ENCODE results near the gene EGF. TPM values are rescaled to one million over a fixed set of nuclear protein-coding genes. Genes with fewer than 3 reads are reported as not detected.

Gene EGF
- polyA plus RNA-seq, 3 donors from 2014 or later, result 0.11 TPM; not detected in 2

DNA sequence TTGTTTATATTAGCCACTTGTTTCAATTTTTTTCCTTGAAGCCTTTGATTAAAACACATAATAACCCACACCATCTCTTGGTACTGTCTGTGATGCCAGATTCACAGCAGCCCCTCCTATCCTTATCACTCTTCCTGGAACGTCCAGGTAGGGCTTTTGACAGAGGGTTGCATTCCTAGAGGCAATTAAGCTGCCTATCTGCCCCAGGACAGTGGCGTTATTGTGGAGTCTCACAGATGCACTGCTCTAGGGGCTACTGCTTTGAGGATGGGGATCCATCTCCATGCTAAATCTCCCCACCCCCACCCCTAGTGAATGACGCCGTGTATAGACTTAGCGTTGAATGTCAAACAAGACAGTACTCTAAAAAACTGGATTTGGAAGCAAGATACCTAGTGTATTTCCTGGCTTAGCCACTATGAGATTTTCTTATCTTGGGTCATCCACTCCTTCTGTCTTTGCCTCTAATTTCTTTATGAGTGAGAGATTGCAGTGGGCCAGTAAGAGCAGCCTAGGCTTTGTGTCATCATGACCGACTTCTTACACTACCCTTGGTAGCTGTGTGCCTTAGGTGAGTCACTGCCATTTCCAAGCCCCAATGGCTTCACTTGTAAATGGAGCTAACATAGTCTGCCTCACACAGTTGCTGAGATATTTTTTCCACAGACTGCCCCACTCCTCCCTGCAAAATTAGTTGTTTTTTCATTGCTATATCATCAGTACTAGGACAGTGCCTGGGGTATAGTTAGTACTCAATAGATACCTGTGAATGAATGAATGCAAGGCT lies 90.9 kb downstream of the EGF start:
- H3K4me1 Mint-ChIP-seq, result peaks cover 0 to 6% of the 10 kb centered on the region in 2 donors
- peaks cover 2 to 6% (median 5%) of the 10 kb centered on the region in 3 donors for H3K27me3 Mint-ChIP-seq (ENCODE audit: low read depth in 3 of 3)
- H3K9me3 Mint-ChIP-seq, result no peaks in the 10 kb centered on the region
- H3K36me3 Mint-ChIP-seq, result no peaks in the 10 kb centered on the region
- H3K27ac Mint-ChIP-seq, result no peak overlapping the region
- no peak overlapping the region for H3K4me3 Mint-ChIP-seq
- DNase-seq, result no peak

DNA sequence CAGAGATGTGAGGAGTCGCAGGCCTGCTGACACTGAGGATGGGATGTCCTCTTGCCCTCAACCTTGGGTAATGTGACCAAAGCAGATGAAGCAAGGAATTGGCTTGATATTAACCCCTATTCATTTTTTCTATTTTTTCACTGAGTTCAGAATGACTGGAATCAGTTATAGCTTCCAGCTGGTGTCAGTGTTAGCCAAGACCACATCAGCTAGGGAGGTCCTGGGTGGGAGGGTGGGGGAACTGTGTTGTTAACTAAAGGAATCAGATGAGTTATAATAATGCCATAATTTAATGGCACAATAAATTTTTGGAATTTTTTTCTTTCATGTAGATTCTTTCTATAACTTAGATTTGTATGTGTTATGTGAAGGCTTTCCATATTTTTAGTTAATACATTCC lies 91.9 kb downstream of the EGF start:
- Mint-ChIP-seq H3K9me3 (no peaks in the 10 kb centered on the region), H3K27me3 (ENCODE audit: low read depth in 3 of 3) (peaks cover 2 to 4% (median 2%) of the 10 kb centered on the region in 3 donors), H3K4me3 (no peak overlapping the region), H3K4me1 (peaks cover 0 to 6% of the 10 kb centered on the region in 2 donors), H3K36me3 (no peaks in the 10 kb centered on the region), H3K27ac (no peak overlapping the region)
- DNase-seq, result no peak

GRCh38 chr4:110005461-110006056 lies 92.9 kb downstream of the EGF start:
- Mint-ChIP-seq H3K36me3 (no peaks in the 10 kb centered on the region), H3K27ac (no peak overlapping the region), H3K4me3 (no peak overlapping the region), H3K27me3 (ENCODE audit: low read depth in 3 of 3) (peaks cover 0 to 2% (median 2%) of the 10 kb centered on the region in 3 donors), H3K4me1 (peaks cover 0 to 6% of the 10 kb centered on the region in 2 donors), H3K9me3 (no peaks in the 10 kb centered on the region)
- peak; percentile 39 to 58 (median 51) for DNase-seq

DNA sequence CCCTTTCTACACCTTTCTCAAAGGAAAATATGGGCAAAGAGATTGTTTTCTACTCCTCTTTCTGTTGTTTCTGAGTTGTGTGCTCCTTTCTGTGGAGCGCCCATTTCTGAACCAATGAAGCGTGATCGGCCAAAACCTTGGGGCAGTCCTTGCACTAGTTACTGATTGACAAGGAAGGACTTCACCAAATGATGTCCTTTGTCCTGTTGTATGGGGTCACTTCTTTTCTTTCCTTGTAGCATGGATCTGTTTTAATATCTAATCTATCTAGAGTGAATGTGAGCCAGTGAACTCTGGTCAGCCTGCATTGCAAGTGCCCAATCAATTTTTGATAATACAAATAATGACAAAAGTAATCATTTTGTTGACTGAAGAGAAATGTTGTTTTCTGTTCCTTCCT lies 94.5 kb downstream of the EGF start:
- Mint-ChIP-seq H3K27ac (no peak overlapping the region), H3K4me3 (no peak overlapping the region)

DNA sequence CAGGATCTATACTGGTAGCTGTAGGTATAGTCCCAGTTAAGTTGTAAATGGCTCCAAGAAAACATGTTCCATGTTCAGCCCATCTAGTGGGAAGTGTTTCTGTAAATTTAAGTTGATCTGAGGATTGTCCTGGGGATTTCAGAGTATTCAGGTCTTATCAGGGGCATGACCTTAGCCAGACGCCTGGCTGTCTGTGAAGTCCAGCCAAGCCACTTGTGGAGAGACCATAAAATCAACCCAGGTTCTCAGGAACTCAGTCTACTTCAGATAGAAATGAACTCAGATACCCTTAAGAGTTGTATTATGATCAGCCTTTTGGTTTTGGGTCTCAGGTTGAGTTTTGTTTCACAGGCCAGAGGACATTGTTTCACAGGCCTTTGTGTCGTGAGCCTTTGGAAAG lies 95.9 kb downstream of the EGF start:
- no peaks in the 10 kb centered on the region for H3K36me3 Mint-ChIP-seq
- H3K27ac Mint-ChIP-seq, result no peak overlapping the region
- no peaks in the 10 kb centered on the region for H3K9me3 Mint-ChIP-seq
- no peak for DNase-seq
- no peak overlapping the region for H3K4me3 Mint-ChIP-seq
- peaks cover 0 to 6% of the 10 kb centered on the region in 2 donors for H3K4me1 Mint-ChIP-seq
- H3K27me3 Mint-ChIP-seq (ENCODE audit: low read depth in 3 of 3), result peaks cover 0 to 2% (median 0%) of the 10 kb centered on the region in 3 donors

More for the DNA sequence above, 94.5 kb downstream of the EGF start:
- peaks cover 0 to 2% (median 2%) of the 10 kb centered on the region in 3 donors for H3K27me3 Mint-ChIP-seq (ENCODE audit: low read depth in 3 of 3)
- H3K9me3 Mint-ChIP-seq, result no peaks in the 10 kb centered on the region
- no peaks in the 10 kb centered on the region for H3K36me3 Mint-ChIP-seq
- no peak for DNase-seq
- peaks cover 0 to 6% of the 10 kb centered on the region in 2 donors for H3K4me1 Mint-ChIP-seq

GRCh38 chr4:110009550-110009949 lies 96.9 kb downstream of the EGF start:
- H3K36me3 Mint-ChIP-seq, result no peaks in the 10 kb centered on the region
- H3K4me3 Mint-ChIP-seq, result no peak overlapping the region
- DNase-seq, result no peak
- no peaks in the 10 kb centered on the region for H3K9me3 Mint-ChIP-seq
- peaks cover 0 to 6% of the 10 kb centered on the region in 2 donors for H3K4me1 Mint-ChIP-seq
- peak overlapping the region in 1 of 6 donors; percentile 36 for H3K27ac Mint-ChIP-seq
- H3K27me3 Mint-ChIP-seq (ENCODE audit: low read depth in 3 of 3), result peaks cover 0 to 4% (median 0%) of the 10 kb centered on the region in 3 donors

- Mint-ChIP-seq H3K27me3 (ENCODE audit: low read depth in 3 of 3) (peaks cover 0 to 4% (median 0%) of the 10 kb centered on the region in 3 donors), H3K27ac (no peak overlapping the region), H3K4me1 (peaks cover 0 to 6% of the 10 kb centered on the region in 2 donors), H3K4me3 (no peak overlapping the region), H3K36me3 (no peaks in the 10 kb centered on the region), H3K9me3 (no peaks in the 10 kb centered on the region)
- DNase-seq, result no peak
Observed at GRCh38 chr4:110010797-110011196, 98.1 kb downstream of the EGF start.

DNA sequence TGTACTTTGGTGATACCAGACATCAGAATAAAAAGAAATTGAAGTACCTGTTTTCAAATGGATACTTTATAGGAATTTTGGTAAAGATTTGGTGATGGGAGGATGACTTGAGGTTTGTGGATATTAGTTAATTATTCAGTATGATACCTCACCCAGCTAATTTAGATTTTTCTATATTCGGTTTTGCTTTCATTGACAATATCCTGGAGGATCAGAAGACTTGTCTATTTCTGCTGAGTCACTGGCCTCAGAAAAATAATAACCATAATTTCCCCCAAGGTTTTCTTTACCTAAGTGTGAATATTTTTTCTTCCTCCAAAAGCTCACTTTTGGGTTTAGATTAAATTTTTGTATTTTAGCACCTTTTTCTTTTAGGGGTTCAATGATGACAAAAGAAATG lies 100.2 kb downstream of the EGF start:
- peaks cover 0 to 4% of the 10 kb centered on the region in 2 donors for H3K4me1 Mint-ChIP-seq
- no peak overlapping the region for H3K27ac Mint-ChIP-seq
- DNase-seq, result no peak
- no peaks in the 10 kb centered on the region for H3K9me3 Mint-ChIP-seq
- no peak overlapping the region for H3K4me3 Mint-ChIP-seq
- no peaks in the 10 kb centered on the region for H3K36me3 Mint-ChIP-seq
- H3K27me3 Mint-ChIP-seq (ENCODE audit: low read depth in 3 of 3), result peaks cover 0 to 4% (median 0%) of the 10 kb centered on the region in 3 donors

GRCh38 chr4:110014233-110014632 lies 101.5 kb downstream of the EGF start:
- Mint-ChIP-seq H3K9me3 (no peaks in the 10 kb centered on the region), H3K27ac (no peak overlapping the region), H3K4me3 (no peak overlapping the region), H3K27me3 (ENCODE audit: low read depth in 3 of 3) (peaks cover 0 to 4% (median 2%) of the 10 kb centered on the region in 3 donors), H3K4me1 (no peaks in the 10 kb centered on the region), H3K36me3 (no peaks in the 10 kb centered on the region)
- no peak for DNase-seq

DNA sequence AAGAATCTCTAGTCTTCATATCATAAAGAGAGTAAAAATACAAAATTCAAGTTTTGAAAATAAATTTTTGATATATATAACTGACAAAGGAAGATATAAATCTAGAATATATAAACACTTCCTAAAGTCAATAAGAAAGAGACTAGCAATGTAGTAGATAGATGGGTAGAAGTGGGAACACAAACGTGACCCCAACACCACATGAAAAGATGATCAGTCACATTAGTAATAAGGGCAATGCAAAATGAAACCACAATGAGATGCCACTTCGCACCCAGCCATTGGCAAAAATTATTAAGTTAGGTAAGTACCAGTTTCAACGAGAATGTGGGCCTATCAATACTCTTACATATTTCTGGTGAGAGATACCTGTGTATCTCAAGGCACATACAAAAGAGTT lies 106.5 kb downstream of the EGF start:
- H3K9me3 Mint-ChIP-seq, result no peaks in the 10 kb centered on the region
- peaks cover 0 to 4% (median 4%) of the 10 kb centered on the region in 3 donors for H3K27me3 Mint-ChIP-seq (ENCODE audit: low read depth in 3 of 3)
- no peak overlapping the region for H3K27ac Mint-ChIP-seq
- H3K4me1 Mint-ChIP-seq, result no peaks in the 10 kb centered on the region
- H3K4me3 Mint-ChIP-seq, result no peak overlapping the region
- no peak for DNase-seq
- H3K36me3 Mint-ChIP-seq, result no peaks in the 10 kb centered on the region

GRCh38 chr4:110020139-110020538 lies 107.5 kb downstream of the EGF start:
- Mint-ChIP-seq H3K4me3 (no peak overlapping the region), H3K27me3 (ENCODE audit: low read depth in 3 of 3) (peaks cover 0 to 4% (median 2%) of the 10 kb centered on the region in 3 donors), H3K9me3 (no peaks in the 10 kb centered on the region), H3K36me3 (no peaks in the 10 kb centered on the region), H3K27ac (no peak overlapping the region), H3K4me1 (no peaks in the 10 kb centered on the region)
- no peak for DNase-seq

GRCh38 chr4:110020646-110021443 lies 108.2 kb downstream of the EGF start:
- Mint-ChIP-seq H3K27me3 (ENCODE audit: low read depth in 3 of 3) (peaks cover 0 to 4% (median 2%) of the 10 kb centered on the region in 3 donors), H3K9me3 (no peaks in the 10 kb centered on the region), H3K36me3 (no peaks in the 10 kb centered on the region), H3K27ac (no peak overlapping the region), H3K4me3 (no peak overlapping the region), H3K4me1 (no peaks in the 10 kb centered on the region)
- DNase-seq, result no peak

DNA sequence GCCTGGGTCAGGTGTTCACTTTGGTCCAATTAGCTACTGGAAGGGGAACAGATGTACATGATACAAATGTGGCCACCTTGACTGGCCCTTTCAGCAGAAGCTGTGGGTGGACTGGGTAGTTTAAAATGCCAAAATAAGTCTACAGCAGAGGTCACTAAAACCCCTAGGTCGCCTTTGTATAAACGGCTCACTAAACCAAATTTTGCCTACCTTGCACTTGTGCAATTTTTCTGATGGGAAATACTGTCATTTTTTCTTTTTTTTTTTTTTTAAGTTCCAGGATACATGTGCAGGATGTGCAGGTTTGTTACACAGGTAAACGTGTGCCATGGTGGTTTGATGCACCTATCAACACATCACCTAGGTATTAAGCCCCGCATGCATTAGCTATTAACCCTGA lies 109.8 kb downstream of the EGF start:
- Mint-ChIP-seq H3K27ac (no peak overlapping the region), H3K27me3 (ENCODE audit: low read depth in 3 of 3) (peaks cover 0 to 4% (median 2%) of the 10 kb centered on the region in 3 donors), H3K9me3 (no peaks in the 10 kb centered on the region), H3K4me1 (no peaks in the 10 kb centered on the region), H3K36me3 (no peaks in the 10 kb centered on the region), H3K4me3 (no peak overlapping the region)
- no peak for DNase-seq

GRCh38 chr4:110025056-110025455 lies 112.4 kb downstream of the EGF start:
- no peak overlapping the region for H3K27ac Mint-ChIP-seq
- H3K4me1 Mint-ChIP-seq, result no peaks in the 10 kb centered on the region

More at GRCh38 chr4:110025056-110025455, 112.4 kb downstream of the EGF start:
- no peak overlapping the region for H3K4me3 Mint-ChIP-seq
- H3K27me3 Mint-ChIP-seq (ENCODE audit: low read depth in 3 of 3), result peaks cover 2% of the 10 kb centered on the region in 3 donors
- no peaks in the 10 kb centered on the region for H3K9me3 Mint-ChIP-seq
- no peak for DNase-seq
- no peaks in the 10 kb centered on the region for H3K36me3 Mint-ChIP-seq
